NB4 (cell line): Measurements from ENCODE around the gene ACD.
A peak's percentile ranks its signal among the peaks of the same experiment; 100 is the strongest.

Experiments
- DNase-seq: peaks from one replicate; pipeline ENCODE4 v3.0.0; 2010; ENCODE audit warnings: low read depth
- H3K4me3 ChIP-seq: one replicate; pipeline ENCODE4 v1.5.1; 2011; ENCODE audit warnings: mild to moderate bottlenecking, low read depth, low read length, moderate library complexity
- CTCF ChIP-seq: IDR thresholded peaks from one replicate; pipeline ENCODE4 v1.5.1; 2012; ENCODE audit warnings: low read depth, low read length
- MAX ChIP-seq: IDR thresholded peaks from 2 replicates; pipeline ENCODE4 v1.6.1; 2011; ENCODE audit warnings: low read depth, low read length
- MYC ChIP-seq: IDR thresholded peaks from 2 replicates; pipeline ENCODE4 v1.6.1; 2011; ENCODE audit warnings: low read depth, low read length
- POLR2A ChIP-seq: IDR thresholded peaks from 2 replicates; pipeline ENCODE4 v1.6.1; 2011; ENCODE audit warnings: mild to moderate bottlenecking; ENCODE audit not compliant: insufficient read length; ENCODE audit errors: extremely low read depth

The ACD gene

GRCh38 chr16:67648764-67649407, 11.2 kb downstream of the ACD start:
- no peak for TF ChIP-seq POLR2A
- no peak for DNase-seq
- H3K4me3 ChIP-seq, result no peak overlapping the region

GRCh38 chr16:67648088-67648763, 11.8 kb downstream of the ACD start:
- no peak for TF ChIP-seq CTCF
- TF ChIP-seq MYC, result no peak
- TF ChIP-seq MAX, result no peak
- no peak for TF ChIP-seq POLR2A

GRCh38 chr16:67647681-67648080, 12.4 kb downstream of the ACD start:
- no peak overlapping the region for H3K4me3 ChIP-seq
- TF ChIP-seq MAX, result no peak
- TF ChIP-seq MYC, result no peak
- no peak for TF ChIP-seq POLR2A
- TF ChIP-seq CTCF, result no peak
- DNase-seq, result no peak

More at GRCh38 chr16:67648088-67648763, 11.8 kb downstream of the ACD start:
- no peak overlapping the region for H3K4me3 ChIP-seq
- no peak for DNase-seq

GRCh38 chr16:67647111-67647651, 12.9 kb downstream of the ACD start:
- no peak overlapping the region for H3K4me3 ChIP-seq
- TF ChIP-seq CTCF (no peak), MYC (no peak), MAX (no peak), POLR2A (no peak)
- no peak for DNase-seq

GRCh38 chr16:67645397-67646121, 14.5 kb downstream of the ACD start:
- DNase-seq, result no peak
- TF ChIP-seq MAX (no peak), POLR2A (no peak), MYC (no peak), CTCF (no peak)
- peak overlapping the region; percentile 36 for H3K4me3 ChIP-seq

- TF ChIP-seq MYC, result no peak
- TF ChIP-seq CTCF, result no peak
- TF ChIP-seq POLR2A, result no peak
- no peak for TF ChIP-seq MAX
- DNase-seq, result no peak
- no peak overlapping the region for H3K4me3 ChIP-seq
These were observed 16.0 kb downstream of the ACD start for GRCh38 chr16:67644038-67644437.
